HepG2 (cell line): ENCODE data around the gene GABARAPL2. TPM values are rescaled to one million over a fixed set of nuclear protein-coding genes. Genes with fewer than 3 reads are reported as not detected.

ENCODE experiments used
- AFF4 ChIP-seq: sonication (generic); formaldehyde crosslinking; IDR thresholded peaks from 2 replicates; pipeline ENCODE4 v1.4.0; 2020; ENCODE audit warnings: missing genetic modification reagents
- E2F1 ChIP-seq: sonication (generic); formaldehyde crosslinking; IDR thresholded peaks from 2 replicates; pipeline ENCODE4 v1.5.0; 2020; ENCODE audit warnings: missing genetic modification reagents
- HHEX ChIP-seq: IDR thresholded peaks from 2 replicates; pipeline ENCODE4 v1.6.1; 2016; ENCODE audit warnings: control low read depth
- MTF1 ChIP-seq: sonication (generic); formaldehyde crosslinking; IDR thresholded peaks from 2 replicates; pipeline ENCODE4 v1.5.0; 2020; ENCODE audit warnings: missing genetic modification reagents
- NBN ChIP-seq: fragments of 450-650 bp; conservative IDR thresholded peaks from 2 replicates; pipeline ENCODE4 v1.6.1; 2017
- SMAD3 ChIP-seq: sonication (generic); formaldehyde crosslinking; IDR thresholded peaks from 2 replicates; pipeline ENCODE4 v1.4.0; 2020; ENCODE audit warnings: missing genetic modification reagents
- STAG1 ChIP-seq: sonication (generic); formaldehyde crosslinking; IDR thresholded peaks from 2 replicates; pipeline ENCODE4 v1.4.0; 2020; ENCODE audit warnings: missing genetic modification reagents
- TP53 ChIP-seq: sonication (generic); formaldehyde crosslinking; conservative IDR thresholded peaks from 2 replicates; pipeline ENCODE4 v1.4.0; 2020; ENCODE audit warnings: missing genetic modification reagents
- ZNF431 ChIP-seq: sonication (generic); formaldehyde crosslinking; IDR thresholded peaks from 2 replicates; pipeline ENCODE4 v1.9.0; 2022; ENCODE audit warnings: missing genetic modification reagents, low read depth, mild to moderate bottlenecking, borderline replicate concordance
- ZNF446 ChIP-seq: sonication (generic); formaldehyde crosslinking; IDR thresholded peaks from 2 replicates; pipeline ENCODE4 v1.5.0; 2020; ENCODE audit warnings: mild to moderate bottlenecking, missing genetic modification reagents
- ZNF468 ChIP-seq: sonication (generic); formaldehyde crosslinking; IDR thresholded peaks from 2 replicates; pipeline ENCODE4 v1.8.0; 2022; ENCODE audit warnings: mild to moderate bottlenecking, moderate library complexity, missing genetic modification reagents
- polyA plus RNA-seq, 8 experiments: library from polyadenylated mRNA; depleted of rRNA in 3 of 8; stranded (reverse) in 7 of 8; unstranded in 1 of 8; fragments of >200 nt; fragmentation: Illumina TruSeq in 4 of 8; extraction: Trizol in 4 of 8; gene quantifications; 2 replicates each; pipeline versions ENCODE4 v1.2.1 to v1.2.3, GENCODE V29; 2011 to 2016; ENCODE audit warnings: low read depth in 4 of 8, missing spikeins in 1 of 8, mixed read lengths in 1 of 8; ENCODE audit not compliant: insufficient read depth in 1 of 8
- total RNA-seq, 5 experiments: library from RNA; depleted of rRNA; stranded (reverse); fragments of >200 nt; fragmentation: Illumina TruSeq; extraction: Trizol; gene quantifications; 2 replicates each; pipeline ENCODE4 v1.2.3, GENCODE V29; 2016; ENCODE audit warnings: low read depth in 1 of 5
- TF ChIP-seq, protein P1 (sequence below): sonication (generic); formaldehyde crosslinking; IDR thresholded peaks from 2 replicates; pipeline ENCODE4 v1.4.0; 2020; ENCODE audit warnings: missing genetic modification reagents, borderline replicate concordance
- TF ChIP-seq, protein P2 (sequence below): sonication (generic); formaldehyde crosslinking; IDR thresholded peaks from 2 replicates; pipeline ENCODE4 v1.4.0; 2020; ENCODE audit warnings: missing genetic modification reagents

The GABARAPL2 gene
- total and polyA plus RNA-seq, 2 of the 13 experiments (the other 11 are each of a cell fraction or from before 2014, with no cell fraction given): 76.4 to 83.0 TPM

- no peak for TF ChIP-seq ZNF468 (CRISPR knock-in tag)
- peak; percentile 95 for TF ChIP-seq SMAD3 (CRISPR knock-in tag)
- TF ChIP-seq E2F1: peak; percentile 99
- TF ChIP-seq MTF1 (CRISPR knock-in tag): no peak
- no peak for TF ChIP-seq NBN
- TF ChIP-seq, protein P1, sequence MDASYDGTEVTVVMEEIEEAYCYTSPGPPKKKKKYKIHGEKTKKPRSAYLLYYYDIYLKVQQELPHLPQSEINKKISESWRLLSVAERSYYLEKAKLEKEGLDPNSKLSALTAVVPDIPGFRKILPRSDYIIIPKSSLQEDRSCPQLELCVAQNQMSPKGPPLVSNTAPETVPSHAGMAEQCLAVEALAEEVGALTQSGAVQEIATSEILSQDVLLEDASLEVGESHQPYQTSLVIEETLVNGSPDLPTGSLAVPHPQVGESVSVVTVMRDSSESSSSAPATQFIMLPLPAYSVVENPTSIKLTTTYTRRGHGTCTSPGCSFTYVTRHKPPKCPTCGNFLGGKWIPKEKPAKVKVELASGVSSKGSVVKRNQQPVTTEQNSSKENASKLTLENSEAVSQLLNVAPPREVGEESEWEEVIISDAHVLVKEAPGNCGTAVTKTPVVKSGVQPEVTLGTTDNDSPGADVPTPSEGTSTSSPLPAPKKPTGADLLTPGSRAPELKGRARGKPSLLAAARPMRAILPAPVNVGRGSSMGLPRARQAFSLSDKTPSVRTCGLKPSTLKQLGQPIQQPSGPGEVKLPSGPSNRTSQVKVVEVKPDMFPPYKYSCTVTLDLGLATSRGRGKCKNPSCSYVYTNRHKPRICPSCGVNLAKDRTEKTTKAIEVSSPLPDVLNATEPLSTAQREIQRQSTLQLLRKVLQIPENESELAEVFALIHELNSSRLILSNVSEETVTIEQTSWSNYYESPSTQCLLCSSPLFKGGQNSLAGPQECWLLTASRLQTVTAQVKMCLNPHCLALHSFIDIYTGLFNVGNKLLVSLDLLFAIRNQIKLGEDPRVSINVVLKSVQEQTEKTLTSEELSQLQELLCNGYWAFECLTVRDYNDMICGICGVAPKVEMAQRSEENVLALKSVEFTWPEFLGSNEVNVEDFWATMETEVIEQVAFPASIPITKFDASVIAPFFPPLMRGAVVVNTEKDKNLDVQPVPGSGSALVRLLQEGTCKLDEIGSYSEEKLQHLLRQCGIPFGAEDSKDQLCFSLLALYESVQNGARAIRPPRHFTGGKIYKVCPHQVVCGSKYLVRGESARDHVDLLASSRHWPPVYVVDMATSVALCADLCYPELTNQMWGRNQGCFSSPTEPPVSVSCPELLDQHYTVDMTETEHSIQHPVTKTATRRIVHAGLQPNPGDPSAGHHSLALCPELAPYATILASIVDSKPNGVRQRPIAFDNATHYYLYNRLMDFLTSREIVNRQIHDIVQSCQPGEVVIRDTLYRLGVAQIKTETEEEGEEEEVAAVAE (CRISPR knock-in tag): peak; percentile 81; the same call in 1 of the 2 replicates
- no peak for TF ChIP-seq HHEX (CRISPR knock-in tag)
- TF ChIP-seq AFF4 (CRISPR knock-in tag): no peak
- peak; percentile 70; the same call in 1 of the 2 replicates for TF ChIP-seq ZNF446 (CRISPR knock-in tag)
- no peak; the same call in 1 of the 2 replicates for TF ChIP-seq ZNF431 (CRISPR knock-in tag)
- TF ChIP-seq STAG1 (CRISPR knock-in tag): 0 out of 2 replicates have a peak, but pooled peaks have one; percentile 10
- no peak for TF ChIP-seq TP53 (CRISPR knock-in tag)
- TF ChIP-seq, protein P2, sequence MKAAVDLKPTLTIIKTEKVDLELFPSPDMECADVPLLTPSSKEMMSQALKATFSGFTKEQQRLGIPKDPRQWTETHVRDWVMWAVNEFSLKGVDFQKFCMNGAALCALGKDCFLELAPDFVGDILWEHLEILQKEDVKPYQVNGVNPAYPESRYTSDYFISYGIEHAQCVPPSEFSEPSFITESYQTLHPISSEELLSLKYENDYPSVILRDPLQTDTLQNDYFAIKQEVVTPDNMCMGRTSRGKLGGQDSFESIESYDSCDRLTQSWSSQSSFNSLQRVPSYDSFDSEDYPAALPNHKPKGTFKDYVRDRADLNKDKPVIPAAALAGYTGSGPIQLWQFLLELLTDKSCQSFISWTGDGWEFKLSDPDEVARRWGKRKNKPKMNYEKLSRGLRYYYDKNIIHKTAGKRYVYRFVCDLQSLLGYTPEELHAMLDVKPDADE: no peak
These were observed 56.8 kb downstream of the GABARAPL2 start, which contains the start of gene ADAT1 (continued) for GRCh38 chr16:75622761-75623605.
